ENCODE results near the gene KRTAP10-1.
"Not testable (repeated sequence)": the region's sequence is repeated elsewhere in the genome, so short reads cannot be mapped to it uniquely, and the experiment has no call there.

KRTAP10-1 gene

GRCh38 chr21:44539991-44540666, at the start of gene KRTAP10-1:
Gene KRTAP10-1, minus strand, starts transcription at chr21:44540195. Its CDS starts 45 bp downstream, at chr21:44540150.
- DNase-seq (ENCODE audit: low spot score) = no peak

GRCh38 chr21:44589094-44589493, 49.1 kb upstream of the KRTAP10-1 start:
- no peak for DNase-seq (ENCODE audit: low spot score)

GRCh38 chr21:44585892-44586291, 45.9 kb upstream of the KRTAP10-1 start:
- no peak for DNase-seq (ENCODE audit: low spot score)

GRCh38 chr21:44583800-44584147, 43.8 kb upstream of the KRTAP10-1 start:
- no peak for DNase-seq (ENCODE audit: low spot score)

- no peak for DNase-seq (ENCODE audit: low spot score)
Observed at GRCh38 chr21:44583089-44583799, 43.2 kb upstream of the KRTAP10-1 start.

GRCh38 chr21:44582055-44582454, 42.1 kb upstream of the KRTAP10-1 start:
- DNase-seq (ENCODE audit: low spot score) = no peak

GRCh38 chr21:44581158-44581557, 41.2 kb upstream of the KRTAP10-1 start:
- no peak for DNase-seq (ENCODE audit: low spot score)

GRCh38 chr21:44580231-44580821, 40.3 kb upstream of the KRTAP10-1 start, which contains the start of gene KRTAP10-5:
Gene KRTAP10-5, minus strand, starts transcription at chr21:44580604. Its CDS starts 26 bp downstream, at chr21:44580578.
- not testable (repeated sequence) for DNase-seq (ENCODE audit: low spot score)

- no peak for DNase-seq (ENCODE audit: low spot score)
Observed at GRCh38 chr21:44579833-44580144, 39.8 kb upstream of the KRTAP10-1 start.

- no peak for DNase-seq (ENCODE audit: low spot score)
Observed at GRCh38 chr21:44579056-44579832, 39.2 kb upstream of the KRTAP10-1 start.

GRCh38 chr21:44578371-44579055, 38.5 kb upstream of the KRTAP10-1 start:
- no peak for DNase-seq (ENCODE audit: low spot score)

- DNase-seq (ENCODE audit: low spot score) = no peak
Observed at GRCh38 chr21:44576025-44576420, 36.0 kb upstream of the KRTAP10-1 start.

- DNase-seq (ENCODE audit: low spot score) = no peak
Observed at GRCh38 chr21:44575307-44576024, 35.5 kb upstream of the KRTAP10-1 start.

GRCh38 chr21:44574457-44575306, 34.7 kb upstream of the KRTAP10-1 start:
- no peak for DNase-seq (ENCODE audit: low spot score)

- DNase-seq (ENCODE audit: low spot score) = not testable (repeated sequence)
Observed at GRCh38 chr21:44573630-44574456, 33.8 kb upstream of the KRTAP10-1 start, which contains the start of gene KRTAP10-4. Gene KRTAP10-4, plus strand, starts transcription at chr21:44573729. Its CDS starts 30 bp downstream, at chr21:44573759.

GRCh38 chr21:44572959-44573583, 33.1 kb upstream of the KRTAP10-1 start:
- no peak for DNase-seq (ENCODE audit: low spot score)

GRCh38 chr21:44571844-44572782, 32.1 kb upstream of the KRTAP10-1 start:
- no peak for DNase-seq (ENCODE audit: low spot score)

- no peak for DNase-seq (ENCODE audit: low spot score)
Observed at GRCh38 chr21:44571296-44571695, 31.3 kb upstream of the KRTAP10-1 start.

All from Ammon's horn (tissue), 1 donor.